Neural crest cell (in vitro differentiated cells): Measurements from ENCODE around the gene LRP8. TPM values are rescaled to one million over a fixed set of nuclear protein-coding genes. Genes with fewer than 3 reads are reported as not detected.

Experiments
- DNase-seq: peaks from one replicate; pipeline ENCODE4 v3.0.0; 2021; ENCODE audit warnings: low read depth, mixed read lengths, low spot score
- H3K27ac Mint-ChIP-seq: one replicate; pipeline ENCODE4 v1.8.0; 2021; ENCODE audit warnings: mild to moderate bottlenecking, mixed read lengths; ENCODE audit not compliant: unreplicated experiment
- H3K27me3 Mint-ChIP-seq: 2 replicates; pipeline ENCODE4 v1.8.0; 2021; ENCODE audit warnings: low read depth, mild to moderate bottlenecking, mixed read lengths
- H3K36me3 Mint-ChIP-seq: 2 replicates; pipeline ENCODE4 v1.8.0; 2021; ENCODE audit warnings: low read depth, mild to moderate bottlenecking, mixed read lengths
- H3K4me1 Mint-ChIP-seq: 2 replicates; pipeline ENCODE4 v1.8.0; 2021; ENCODE audit warnings: mixed read lengths
- H3K4me3 Mint-ChIP-seq: one replicate; pipeline ENCODE4 v1.8.0; 2021; ENCODE audit warnings: mild to moderate bottlenecking, mixed read lengths
- H3K9me3 Mint-ChIP-seq: 2 replicates; pipeline ENCODE4 v1.8.0; 2021; ENCODE audit warnings: mixed read lengths
- CTCF ChIP-seq: fragments of 200-600 bp; sonication (generic); conservative IDR thresholded peaks from 2 replicates; pipeline ENCODE4 v1.5.0; 2021; ENCODE audit warnings: antibody characterized with exemption, mild to moderate bottlenecking
- total RNA-seq: library from RNA; stranded (reverse); gene quantifications from 2 replicates; pipeline ENCODE4 v1.2.1, GENCODE V29; 2021

The LRP8 gene
- total RNA-seq, 1 donor from 2014 or later = 49.7 TPM

- H3K36me3 Mint-ChIP-seq = peaks cover 17% of the 10 kb centered on the region
- no peak for TF ChIP-seq CTCF
- no peak overlapping the region for H3K27ac Mint-ChIP-seq
- H3K4me1 Mint-ChIP-seq = no peaks in the 10 kb centered on the region
- H3K4me3 Mint-ChIP-seq = no peak overlapping the region
- no peak for DNase-seq
- no peaks in the 10 kb centered on the region for H3K27me3 Mint-ChIP-seq
- no peaks in the 10 kb centered on the region for H3K9me3 Mint-ChIP-seq
Measured at GRCh38 chr1:53265581-53265980, 62.3 kb downstream of the LRP8 start.

GRCh38 chr1:53264048-53264447, 63.8 kb downstream of the LRP8 start:
- H3K4me3 Mint-ChIP-seq = no peak overlapping the region
- H3K36me3 Mint-ChIP-seq = peaks cover 17% of the 10 kb centered on the region
- TF ChIP-seq CTCF = no peak
- no peaks in the 10 kb centered on the region for H3K9me3 Mint-ChIP-seq
- no peak overlapping the region for H3K27ac Mint-ChIP-seq
- H3K27me3 Mint-ChIP-seq = no peaks in the 10 kb centered on the region
- no peaks in the 10 kb centered on the region for H3K4me1 Mint-ChIP-seq
- no peak for DNase-seq

- H3K27me3 Mint-ChIP-seq = no peaks in the 10 kb centered on the region
- no peaks in the 10 kb centered on the region for H3K4me1 Mint-ChIP-seq
- no peak overlapping the region for H3K4me3 Mint-ChIP-seq
- no peak for TF ChIP-seq CTCF
- DNase-seq = no peak
- H3K9me3 Mint-ChIP-seq = no peaks in the 10 kb centered on the region
- peaks cover 17% of the 10 kb centered on the region for H3K36me3 Mint-ChIP-seq
- no peak overlapping the region for H3K27ac Mint-ChIP-seq
Measured at GRCh38 chr1:53262000-53262399, 65.9 kb downstream of the LRP8 start.

GRCh38 chr1:53260631-53261247, 67.1 kb downstream of the LRP8 start:
- H3K4me3 Mint-ChIP-seq = no peak overlapping the region
- H3K27ac Mint-ChIP-seq = no peak overlapping the region
- TF ChIP-seq CTCF = no peak
- H3K9me3 Mint-ChIP-seq = no peaks in the 10 kb centered on the region
- no peaks in the 10 kb centered on the region for H3K4me1 Mint-ChIP-seq
- H3K36me3 Mint-ChIP-seq = peaks cover 11% of the 10 kb centered on the region
- no peaks in the 10 kb centered on the region for H3K27me3 Mint-ChIP-seq
- DNase-seq = no peak

GRCh38 chr1:53259932-53260331, 67.9 kb downstream of the LRP8 start:
- peaks cover 5% of the 10 kb centered on the region for H3K36me3 Mint-ChIP-seq
- TF ChIP-seq CTCF = no peak
- H3K27ac Mint-ChIP-seq = no peak overlapping the region
- no peak for DNase-seq
- H3K4me3 Mint-ChIP-seq = no peak overlapping the region
- no peaks in the 10 kb centered on the region for H3K27me3 Mint-ChIP-seq
- H3K4me1 Mint-ChIP-seq = no peaks in the 10 kb centered on the region
- H3K9me3 Mint-ChIP-seq = no peaks in the 10 kb centered on the region

- H3K4me1 Mint-ChIP-seq = no peaks in the 10 kb centered on the region
- no peak overlapping the region for H3K27ac Mint-ChIP-seq
- peaks cover 7% of the 10 kb centered on the region for H3K36me3 Mint-ChIP-seq
- no peak for TF ChIP-seq CTCF
- no peak overlapping the region for H3K4me3 Mint-ChIP-seq
- no peaks in the 10 kb centered on the region for H3K27me3 Mint-ChIP-seq
- DNase-seq = no peak
- no peaks in the 10 kb centered on the region for H3K9me3 Mint-ChIP-seq
Measured at GRCh38 chr1:53258216-53258615, 69.7 kb downstream of the LRP8 start.
